ENCODE data around the gene CTIF.

DNA sequence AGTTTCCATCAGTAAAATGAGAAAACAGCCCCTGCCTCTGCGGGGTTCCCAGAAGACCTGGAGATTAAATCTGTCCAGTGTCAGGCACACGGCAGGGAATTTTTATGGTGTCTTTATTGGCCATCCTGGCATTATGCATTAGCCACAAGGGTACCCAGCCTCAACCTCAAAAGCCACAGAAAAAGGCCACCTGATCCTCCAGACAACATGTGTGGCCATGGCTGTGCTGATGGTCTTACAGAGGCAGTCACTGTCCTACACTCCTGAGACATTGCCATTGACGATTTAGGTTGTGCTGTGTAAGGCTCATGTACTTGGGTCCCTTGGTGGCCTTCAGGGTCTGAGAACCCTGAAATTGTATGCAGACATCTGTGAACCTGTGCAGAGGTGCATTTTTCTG, 296.3 kb downstream of the CTIF start:
- TF ChIP-seq POLR2A (IDR thresholded peaks at IDR 0.05; ENCODE audit: low read depth, low read length): no peak
- no peak for TF ChIP-seq POLR2AphosphoS5 (IDR thresholded peaks at IDR 0.05; ENCODE audit: low read depth, low read length)

All from GM12891 (cell line).